OCI-LY7 (cell line): ENCODE results near the gene SDCCAG8. TPM values are rescaled to one million over a fixed set of nuclear protein-coding genes. Genes with fewer than 3 reads are reported as not detected.

ENCODE experiments used
- BruUV-seq: library from RNA; stranded (reverse); fragments of 400-500 nt; replicated peaks from 2 replicates; lab custom pipeline; 2021; lab: Mats Ljungman, UMichigan
- CTCF ChIA-PET: fragments of 300-600 bp; sonication (Branson Sonifier 250); formaldehyde crosslinking; loops from one replicate; lab custom pipeline; 2022; ENCODE audit warnings: antibody characterized with exemption; ENCODE audit not compliant: unreplicated experiment; lab: Charles Lee
- POLR2A ChIA-PET: fragments of 300-600 bp; sonication (Branson Sonifier 250); formaldehyde crosslinking; loops from one replicate; lab custom pipeline; 2022; ENCODE audit warnings: antibody characterized with exemption; lab: Charles Lee
- DNase-seq: peaks from one replicate; pipeline ENCODE4 v3.0.0-alpha.2; 2015; ENCODE audit warnings: low spot score
- H2AFZ ChIP-seq: fragments of 200-600 bp; sonication (generic), shearing (Covaris generic); 2 replicates; pipeline ENCODE4 v1.6.1; 2014; ENCODE audit warnings: mild to moderate bottlenecking, antibody characterized with exemption, low read length, moderate library complexity
- H3K27ac ChIP-seq: fragments of 200-600 bp; sonication (generic); 2 replicates; pipeline ENCODE4 v1.5.1; 2014; ENCODE audit warnings: mixed run types, low read depth, mild to moderate bottlenecking, moderate library complexity, low read length, inconsistent platforms; ENCODE audit not compliant: poor library complexity, severe bottlenecking
- H3K36me3 ChIP-seq: fragments of 200-600 bp; sonication (generic); 2 replicates; pipeline ENCODE4 v1.6.1; 2014; ENCODE audit warnings: mild to moderate bottlenecking, antibody characterized with exemption, low read length, moderate library complexity, mixed read lengths; ENCODE audit not compliant: insufficient read depth
- H3K4me1 ChIP-seq: fragments of 200-600 bp; sonication (generic); 2 replicates; pipeline ENCODE4 v1.5.1; 2014; ENCODE audit warnings: mild to moderate bottlenecking, low read length; ENCODE audit not compliant: insufficient read depth, poor library complexity, severe bottlenecking
- H3K4me2 ChIP-seq: fragments of 200-600 bp; sonication (generic); 2 replicates; pipeline ENCODE4 v1.6.1; 2014; ENCODE audit warnings: mild to moderate bottlenecking, low read length
- H3K4me3 ChIP-seq: fragments of 200-600 bp; sonication (generic); 2 replicates; pipeline ENCODE4 v1.5.1; 2014; ENCODE audit warnings: mild to moderate bottlenecking, low read depth, low read length; ENCODE audit not compliant: poor library complexity, severe bottlenecking
- H3K79me2 ChIP-seq: fragments of 200-600 bp; sonication (generic); 2 replicates; pipeline ENCODE4 v1.6.1; 2016; ENCODE audit warnings: low read depth, mild to moderate bottlenecking, low read length, moderate library complexity, mixed read lengths; ENCODE audit not compliant: insufficient read depth
- H3K9me2 ChIP-seq: fragments of 200-600 bp; sonication (generic); 2 replicates; pipeline ENCODE4 v1.6.1; 2016; ENCODE audit warnings: mild to moderate bottlenecking, low read length, mixed read lengths; ENCODE audit not compliant: insufficient read depth
- H3K9me3 ChIP-seq: fragments of 200-600 bp; sonication (generic); 2 replicates; pipeline ENCODE4 v1.6.1; 2014; ENCODE audit warnings: mild to moderate bottlenecking, mixed run types, low read length, mixed read lengths
- H4K20me1 ChIP-seq: fragments of 200-600 bp; sonication (generic); 2 replicates; pipeline ENCODE4 v1.6.1; 2014; ENCODE audit warnings: mild to moderate bottlenecking, antibody characterized with exemption, low read length, moderate library complexity, mixed read lengths; ENCODE audit not compliant: insufficient read depth
- CTCF ChIP-seq: fragments of 200-600 bp; sonication (generic); conservative IDR thresholded peaks from 2 replicates; pipeline ENCODE4 v1.5.1; 2014; ENCODE audit warnings: mild to moderate bottlenecking, antibody characterized with exemption, low read length, moderate library complexity, mixed read lengths
- EZH2phosphoT487 ChIP-seq: fragments of 200-600 bp; sonication (generic); IDR thresholded peaks from 2 replicates; pipeline ENCODE4 v1.6.1; 2018; ENCODE audit warnings: low read depth, borderline replicate concordance, mild to moderate bottlenecking, mixed run types, antibody characterized with exemption, low read length, moderate library complexity, mixed read lengths
- intact Hi-C: fragments of 100-400 bp; cut with micrococcal nuclease; formaldehyde crosslinking; loops from one replicate; pipeline ENCODE4 v1.10.0; 2022; ENCODE audit not compliant: unreplicated experiment
- total RNA-seq, 2 experiments: library from RNA; depleted of rRNA in 1 of 2; stranded (reverse); fragments of >200 nt in 1 of 2; shearing (Covaris generic) in 1 of 2; gene quantifications; 2 replicates each; pipeline ENCODE4 v1.2.3, GENCODE V29; 2014 to 2022

The SDCCAG8 gene
- total RNA-seq, 2 experiments from 2014 or later = 18.1 to 28.7 TPM

GRCh38 chr1:243465081-243465480 lies 209.2 kb downstream of the SDCCAG8 start:
- no peak for DNase-seq
- no peaks in the 10 kb centered on the region for H3K79me2 ChIP-seq
- no peak overlapping the region for H3K27ac ChIP-seq
- CTCF ChIA-PET = no interaction called here
- TF ChIP-seq CTCF (no peak), EZH2phosphoT487 (no peak)
- no peak overlapping the region for H2AFZ ChIP-seq
- no peaks in the 10 kb centered on the region for H4K20me1 ChIP-seq
- intact Hi-C loops = no loop called here
- H3K9me2 ChIP-seq = no peaks in the 10 kb centered on the region
- no peak overlapping the region for H3K4me2 ChIP-seq
- no peak overlapping the region for H3K4me3 ChIP-seq
- H3K4me1 ChIP-seq = no peaks in the 10 kb centered on the region
- no TSS peak for BruUV-seq
- H3K9me3 ChIP-seq = no peaks in the 10 kb centered on the region
- POLR2A ChIA-PET = interaction anchor here (0.5 kb wide), 1 partner anchor 724 kb away, joined by 3 read pairs; no protein-coding TSS in a partner anchor
- H3K36me3 ChIP-seq = no peaks in the 10 kb centered on the region

DNA sequence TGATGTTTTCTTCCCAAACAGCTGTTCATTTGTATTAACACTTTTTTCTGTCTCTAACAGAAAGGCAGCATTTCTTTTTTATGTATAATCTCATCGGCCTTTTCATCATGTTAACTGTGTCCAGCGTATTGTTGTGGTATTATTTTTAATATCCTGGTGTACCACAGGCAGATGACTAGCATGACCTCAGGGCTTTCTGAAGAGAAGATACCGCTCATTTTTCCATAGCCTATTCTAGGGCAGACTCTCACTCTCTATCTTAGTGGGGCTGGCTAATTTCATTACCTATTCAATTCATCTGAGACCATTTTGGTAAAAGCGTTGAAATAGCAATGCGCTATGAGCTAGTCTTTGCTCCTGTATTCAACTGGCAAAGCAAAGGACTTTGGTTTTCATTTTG lies 209.9 kb downstream of the SDCCAG8 start:
- TF ChIP-seq CTCF (no peak), EZH2phosphoT487 (no peak)
- no peak overlapping the region for H3K4me3 ChIP-seq
- DNase-seq = no peak
- H3K27ac ChIP-seq = no peak overlapping the region
- no peak overlapping the region for H3K4me2 ChIP-seq
- H2AFZ ChIP-seq = no peak overlapping the region
- intact Hi-C loops = no loop called here
- no peaks in the 10 kb centered on the region for H3K9me3 ChIP-seq
- H4K20me1 ChIP-seq = no peaks in the 10 kb centered on the region
- H3K79me2 ChIP-seq = no peaks in the 10 kb centered on the region
- BruUV-seq = no TSS peak
- no peaks in the 10 kb centered on the region for H3K9me2 ChIP-seq
- H3K4me1 ChIP-seq = no peaks in the 10 kb centered on the region
- ChIA-PET POLR2A (interaction anchor here (0.5 kb wide), 1 partner anchor 724 kb away, joined by 3 read pairs; no protein-coding TSS in a partner anchor), CTCF (no interaction called here)
- no peaks in the 10 kb centered on the region for H3K36me3 ChIP-seq

- Histone ChIP-seq H3K27ac (no peak overlapping the region), H4K20me1 (no peaks in the 10 kb centered on the region), H3K36me3 (no peaks in the 10 kb centered on the region), H2AFZ (no peak overlapping the region), H3K9me2 (no peaks in the 10 kb centered on the region), H3K79me2 (no peaks in the 10 kb centered on the region), H3K4me3 (no peak overlapping the region), H3K4me1 (peaks cover 7% of the 10 kb centered on the region), H3K9me3 (no peaks in the 10 kb centered on the region), H3K4me2 (no peak overlapping the region)
- no peak for TF ChIP-seq EZH2phosphoT487
- TF ChIP-seq CTCF = no peak
- DNase-seq = no peak
- ChIA-PET CTCF (no interaction called here), POLR2A (interaction anchor here (0.6 to 1.1 kb wide), 5 partner anchors 23 to 1983 kb away, joined by 3 to 4 read pairs (median 3); no protein-coding TSS in a partner anchor)
- BruUV-seq = no TSS peak
- intact Hi-C loops = no loop called here
Measured at GRCh38 chr1:243469497-243469896, 213.7 kb downstream of the SDCCAG8 start.
